Right cardiac atrium (tissue), 5 donors: ENCODE data around the gene TMEM183A. TPM values are rescaled to one million over a fixed set of nuclear protein-coding genes. Genes with fewer than 3 reads are reported as not detected.
A peak's percentile ranks its signal among the peaks of the same experiment; 100 is the strongest.
"Not testable (repeated sequence)": the region's sequence is repeated elsewhere in the genome, so short reads cannot be mapped to it uniquely, and the experiment has no call there.

ENCODE experiments used
- ATAC-seq, 2 donors: fragments of 200-7000 bp; cut with Tn5 transposase; one replicate each; pipeline versions ENCODE4 v1.8.0 to v1.9.1; 2020; ENCODE audit warnings: moderate library complexity in 2 of 2, mild to moderate bottlenecking in 1 of 2
- DNase-seq, 3 donors: peaks; one replicate each; pipeline ENCODE4 v3.0.0-alpha.2; 2020
- H3K27ac ChIP-seq: one replicate; pipeline ENCODE4 v1.5.1; 2013; ENCODE audit warnings: mild to moderate bottlenecking, low read length, control low read depth, moderate library complexity
- H3K27me3 ChIP-seq: one replicate; pipeline ENCODE4 v1.6.1; 2013; ENCODE audit not compliant: control insufficient read depth, insufficient read depth
- H3K4me1 ChIP-seq: one replicate; pipeline ENCODE4 v1.6.1; 2013; ENCODE audit warnings: low read length; ENCODE audit not compliant: control insufficient read depth, insufficient read depth
- H3K4me3 ChIP-seq: one replicate; pipeline ENCODE4 v1.5.1; 2013; ENCODE audit warnings: low read length, control low read depth
- H3K9me3 ChIP-seq: one replicate; pipeline ENCODE4 v1.6.1; 2013; ENCODE audit warnings: low read length; ENCODE audit not compliant: control insufficient read depth
- WGBS: extraction: QIAGEN DNeasy Blood & Tissue Kit; methylation state at CpG from one replicate; pipeline ENCODE4 v1.1.7; 2013; 5-methylcytosine and 5-hydroxymethylcytosine counted together
- intact Hi-C, 4 donors: fragments of 100-400 bp; cut with DNase I; formaldehyde crosslinking; loops; one replicate each; pipeline versions ENCODE4 v1.11.0 to v1.14.0; 2022 to 2023
- polyA plus RNA-seq: library from polyadenylated mRNA; stranded (reverse); fragments of 200-250 nt; gene quantifications from one replicate; pipeline ENCODE4 v1.2.3, GENCODE V29; 2013
- total RNA-seq, 4 donors: library from RNA; stranded (reverse); fragmentation: NEBNext Ultra II Directional; extraction: Animal tissue kit (Norgen Biotek cat#: 25700); gene quantifications; one replicate each; pipeline ENCODE4 v1.2.1, GENCODE V29; 2021
- donor health status: healthy with polysubstance abuse.
- donor health status: DM: no; HTN: yes; CAD: no.
- donor health status: DM: no; HTN: no; CAD: no.
- donor health status: DM: no; HTN: yes; CAD: no; lungs with severe emphysema.
- donor health status: DM: yes; HTN: yes; CAD: no.

TMEM183A gene
- total and polyA plus RNA-seq, 5 donors = 16.0 to 35.8 (median 26.7) TPM

DNA sequence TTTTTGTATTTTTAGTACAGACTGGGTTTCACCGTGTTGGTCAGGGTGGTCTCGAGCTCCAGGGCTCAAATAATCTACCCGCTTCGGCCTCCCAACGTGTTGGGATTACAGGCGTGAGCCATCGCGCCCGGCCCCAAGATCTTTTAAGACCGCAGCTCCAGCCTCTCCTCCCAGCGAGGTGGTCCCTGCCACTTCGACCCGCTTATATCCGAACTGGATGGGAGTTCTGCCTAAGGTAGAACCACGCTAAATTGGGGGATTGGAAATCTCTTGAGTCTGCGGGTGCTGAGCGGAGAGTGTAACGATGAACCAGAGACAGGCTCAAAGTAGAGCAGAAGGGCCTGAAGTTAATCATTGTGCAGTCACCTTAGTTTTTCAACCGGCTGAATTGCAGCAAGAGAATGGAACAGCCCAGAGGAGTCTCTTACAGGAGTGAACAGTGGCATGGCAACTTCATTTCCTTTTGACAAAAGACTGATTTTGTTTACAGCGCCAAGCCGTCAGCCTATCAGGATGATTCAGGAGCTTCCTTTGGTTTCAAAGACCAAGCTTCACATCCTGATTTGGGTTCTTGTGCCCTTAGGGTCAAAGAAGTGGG lies 39.4 kb upstream of the TMEM183A start:
- Histone ChIP-seq H3K4me3 (peak overlapping the region; percentile 62), H3K27ac (peak overlapping the region; percentile 90), H3K9me3 (no peaks in the 10 kb centered on the region), H3K4me1 (peaks cover 3% of the 10 kb centered on the region), H3K27me3 (no peaks in the 10 kb centered on the region)
- ATAC-seq = peak in 1 of 2 donors; percentile 1
- 5% methylated on average over 21 of the region's 21 CpGs for WGBS
- intact Hi-C loops = no loop called here
- no peak for DNase-seq

DNA sequence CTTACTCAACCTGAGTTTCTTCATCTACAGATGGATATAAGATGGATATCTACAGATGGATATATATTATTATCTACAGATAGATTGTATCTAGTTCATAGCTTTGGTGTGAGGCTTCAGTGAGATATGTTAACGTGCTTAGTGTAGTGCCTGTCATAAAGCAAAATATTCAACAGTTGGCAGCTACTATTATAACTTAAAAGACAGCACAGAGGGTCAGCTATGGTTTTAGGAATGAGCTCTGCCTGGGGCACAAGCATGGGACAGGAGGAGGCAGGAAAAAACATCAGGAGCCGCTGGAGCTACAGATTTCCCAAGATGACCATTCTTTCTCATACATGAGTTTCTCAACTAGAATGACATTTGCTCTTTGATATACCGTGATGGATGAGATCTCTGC lies 38.8 kb upstream of the TMEM183A start:
- H3K9me3 ChIP-seq = no peaks in the 10 kb centered on the region
- DNase-seq (no peak), ATAC-seq (no peak)
- peaks cover 3% of the 10 kb centered on the region for H3K4me1 ChIP-seq
- H3K27me3 ChIP-seq = no peaks in the 10 kb centered on the region
- peak overlapping the region; percentile 62 for H3K4me3 ChIP-seq
- 70% methylated on average over 3 of the region's 3 CpGs for WGBS
- intact Hi-C loops = no loop called here
- H3K27ac ChIP-seq = peak overlapping the region; percentile 59

DNA sequence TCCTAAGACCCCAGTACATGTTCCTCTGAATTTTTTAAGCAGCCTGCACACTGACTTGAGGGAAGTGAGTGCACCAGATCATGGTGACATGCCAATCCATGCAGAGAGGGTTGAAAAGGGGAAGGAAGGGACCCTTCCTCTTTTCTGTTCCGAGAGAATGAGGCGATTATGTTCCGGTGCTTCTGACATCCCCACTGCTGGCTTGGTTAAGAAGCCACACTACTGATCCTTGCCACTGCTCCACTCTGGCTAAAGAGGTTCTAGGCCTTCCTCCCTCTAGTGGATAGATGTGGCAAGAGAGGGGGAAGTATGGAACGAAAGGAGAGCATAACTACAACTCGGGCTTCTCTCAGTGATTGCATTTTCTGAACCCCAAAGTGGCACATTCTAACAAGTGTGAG lies 38.3 kb upstream of the TMEM183A start:
- ATAC-seq = peak; percentile 38 to 70
- H3K27ac ChIP-seq = peak overlapping the region; percentile 59
- DNase-seq = peak; percentile 36 to 59 (median 54)
- intact Hi-C loops = no loop called here
- H3K27me3 ChIP-seq = no peaks in the 10 kb centered on the region
- H3K9me3 ChIP-seq = no peaks in the 10 kb centered on the region
- H3K4me3 ChIP-seq = no peak overlapping the region
- 20% methylated on average over 5 of the region's 5 CpGs for WGBS
- peaks cover 3% of the 10 kb centered on the region for H3K4me1 ChIP-seq

DNA sequence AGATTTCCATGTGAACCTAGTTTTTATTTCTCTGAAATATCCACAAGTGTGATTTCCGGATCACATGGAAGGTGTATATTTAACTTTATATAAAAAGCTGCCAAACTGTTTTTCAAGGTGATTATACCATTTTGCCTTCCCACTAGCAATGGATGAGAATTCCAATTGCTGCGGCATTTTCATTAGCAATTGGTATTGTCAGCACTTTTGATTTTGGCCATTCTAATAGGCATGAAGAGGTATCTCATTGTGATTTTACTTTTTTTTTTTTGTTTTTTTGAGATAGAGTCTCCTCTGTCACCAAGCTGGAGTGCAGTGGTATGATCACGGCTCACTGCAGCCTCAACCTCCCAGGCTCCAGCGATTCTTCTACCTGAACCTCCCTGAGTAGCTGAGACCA lies 35.1 kb upstream of the TMEM183A start:
- ATAC-seq (no peak), DNase-seq (no peak)
- Histone ChIP-seq H3K9me3 (no peaks in the 10 kb centered on the region), H3K4me1 (peaks cover 3% of the 10 kb centered on the region), H3K27ac (no peak overlapping the region), H3K4me3 (no peak overlapping the region), H3K27me3 (no peaks in the 10 kb centered on the region)
- WGBS = 70% methylated on average over 4 of the region's 4 CpGs
- intact Hi-C loops = no loop called here

DNA sequence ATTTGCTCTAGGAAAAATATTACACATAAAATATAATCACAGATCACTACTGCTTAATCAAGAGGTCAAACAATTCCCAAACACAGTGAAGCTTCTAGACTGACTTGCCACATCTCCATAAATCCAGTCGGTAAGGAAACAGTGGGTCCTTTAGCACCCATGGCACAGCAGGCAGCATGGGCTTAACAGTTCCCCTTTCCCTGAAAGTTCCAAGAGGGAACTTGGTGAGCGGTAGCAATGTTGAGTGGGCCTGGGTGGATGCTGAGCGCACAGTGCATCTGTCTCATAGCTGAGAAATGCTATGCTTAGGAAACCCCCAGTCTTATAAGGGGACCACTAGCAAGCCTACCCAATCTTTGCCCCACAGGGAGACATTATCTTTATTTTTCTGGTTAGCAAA lies 32.3 kb upstream of the TMEM183A start:
- Histone ChIP-seq H3K9me3 (no peaks in the 10 kb centered on the region), H3K4me1 (no peaks in the 10 kb centered on the region), H3K27ac (no peak overlapping the region), H3K27me3 (no peaks in the 10 kb centered on the region), H3K4me3 (no peak overlapping the region)
- DNase-seq = no peak
- intact Hi-C loops = no loop called here
- ATAC-seq = no peak
- WGBS = 87% methylated on average over 3 of the region's 3 CpGs

DNA sequence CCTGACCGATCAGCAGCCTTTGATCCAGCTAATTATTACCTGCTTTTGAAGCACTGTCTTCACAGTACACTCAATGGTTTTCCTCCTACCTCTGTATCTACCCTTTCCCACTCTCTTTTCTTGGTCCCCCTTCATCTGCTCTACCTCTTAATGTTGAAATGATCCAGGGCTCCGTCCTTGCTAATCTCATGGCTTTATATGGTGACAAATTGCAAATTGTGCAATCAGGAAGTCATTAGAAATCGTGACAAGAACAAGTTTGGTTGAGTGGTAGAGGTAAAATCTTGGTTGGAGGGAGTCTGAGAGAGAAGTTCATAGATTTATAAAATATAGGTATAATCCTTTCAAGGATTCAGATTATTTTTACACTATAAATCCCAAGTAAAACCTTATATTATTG lies 30.5 kb upstream of the TMEM183A start:
- H3K4me3 ChIP-seq = no peak overlapping the region
- H3K4me1 ChIP-seq = no peaks in the 10 kb centered on the region
- DNase-seq (no peak), ATAC-seq (no peak)
- H3K27ac ChIP-seq = no peak overlapping the region
- WGBS = 38% methylated on average over 3 of the region's 3 CpGs
- no peaks in the 10 kb centered on the region for H3K27me3 ChIP-seq
- intact Hi-C loops = no loop called here
- H3K9me3 ChIP-seq = no peaks in the 10 kb centered on the region

DNA sequence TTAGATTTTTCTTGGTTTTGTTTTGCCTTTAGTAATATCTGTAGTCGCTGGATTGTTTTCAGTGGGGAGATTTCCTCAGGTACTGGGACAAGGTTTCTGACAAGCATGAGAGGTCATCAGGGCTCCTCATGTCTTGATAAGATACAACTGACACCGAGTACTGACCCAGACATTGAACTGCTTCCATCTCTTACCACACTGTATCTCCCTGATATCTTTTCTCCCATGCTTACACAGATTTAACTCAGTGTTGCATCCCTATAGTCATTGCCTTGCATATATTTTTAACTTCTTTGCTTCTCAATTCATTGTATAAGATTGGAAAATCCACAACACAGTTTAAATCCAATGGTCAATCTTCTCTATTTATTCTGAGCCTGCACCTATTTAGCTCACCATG lies 27.7 kb upstream of the TMEM183A start:
- no peak for DNase-seq
- intact Hi-C loops = no loop called here
- WGBS = 45% methylated on average over 2 of the region's 2 CpGs
- Histone ChIP-seq H3K4me1 (no peaks in the 10 kb centered on the region), H3K27ac (no peak overlapping the region), H3K9me3 (no peaks in the 10 kb centered on the region), H3K27me3 (no peaks in the 10 kb centered on the region), H3K4me3 (no peak overlapping the region)
- ATAC-seq = no peak

DNA sequence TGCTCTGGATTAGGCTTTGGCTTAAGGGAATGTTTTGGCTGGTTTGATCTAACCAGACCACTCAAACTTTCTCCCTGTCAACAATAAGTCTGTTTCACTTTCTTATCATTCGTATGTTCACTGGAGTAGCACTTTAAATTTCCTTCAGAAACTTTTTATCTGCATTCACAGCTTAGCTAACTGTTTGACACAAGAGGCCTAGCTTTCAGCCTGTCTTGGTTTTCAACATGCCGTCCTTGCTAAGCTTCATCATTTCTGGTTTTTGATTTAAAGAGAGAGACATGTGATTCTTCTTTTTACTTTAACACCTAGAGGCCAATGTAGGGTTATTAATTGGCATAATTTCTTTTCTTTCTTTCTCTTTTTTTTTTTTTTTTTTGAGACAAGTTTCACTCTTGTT lies 25.2 kb upstream of the TMEM183A start:
- no peak for DNase-seq
- Histone ChIP-seq H3K27ac (no peak overlapping the region), H3K4me3 (no peak overlapping the region), H3K4me1 (no peaks in the 10 kb centered on the region), H3K27me3 (no peaks in the 10 kb centered on the region), H3K9me3 (no peaks in the 10 kb centered on the region)
- WGBS = 37% methylated on average over 2 of the region's 2 CpGs
- intact Hi-C loops = no loop called here
- ATAC-seq = no peak

DNA sequence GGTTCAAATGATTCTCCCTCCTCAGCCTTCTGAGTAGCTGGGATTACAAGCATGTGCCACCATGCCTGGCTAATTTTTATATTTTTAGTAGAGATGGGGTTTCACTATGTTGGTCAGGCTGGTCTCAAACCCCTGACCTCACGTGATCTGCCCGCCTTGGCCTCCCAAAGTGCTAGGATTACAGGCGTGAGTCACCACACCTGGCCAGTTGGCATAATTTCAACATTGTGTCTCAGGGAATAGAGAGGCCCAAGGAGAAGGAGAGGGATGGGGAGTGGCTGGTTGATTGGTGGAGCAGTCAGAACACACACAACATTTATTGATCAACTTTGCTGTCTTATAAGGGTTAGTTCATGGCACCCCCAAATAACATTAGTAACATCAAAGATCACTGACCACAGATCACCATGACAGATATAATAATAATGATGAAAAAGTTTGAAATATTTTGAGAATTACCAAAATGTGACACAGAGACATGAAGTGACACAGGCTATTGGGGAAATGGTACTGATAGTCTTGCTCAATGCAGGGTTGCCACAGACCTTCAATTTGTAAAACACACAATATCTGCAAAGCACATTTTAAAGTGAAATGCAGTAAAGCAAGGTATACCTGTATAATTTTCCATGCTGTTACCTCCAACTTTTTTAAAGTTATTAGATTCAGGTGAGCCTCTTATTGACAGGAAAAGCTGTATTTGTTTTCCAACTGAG lies 24.3 kb upstream of the TMEM183A start:
- WGBS = 78% methylated on average over 3 of the region's 3 CpGs
- H3K27me3 ChIP-seq = no peaks in the 10 kb centered on the region
- H3K4me3 ChIP-seq = no peak overlapping the region
- no peak for ATAC-seq
- H3K4me1 ChIP-seq = no peaks in the 10 kb centered on the region
- H3K27ac ChIP-seq = no peak overlapping the region
- intact Hi-C loops = no loop called here
- peaks cover 2% of the 10 kb centered on the region for H3K9me3 ChIP-seq
- no peak for DNase-seq

DNA sequence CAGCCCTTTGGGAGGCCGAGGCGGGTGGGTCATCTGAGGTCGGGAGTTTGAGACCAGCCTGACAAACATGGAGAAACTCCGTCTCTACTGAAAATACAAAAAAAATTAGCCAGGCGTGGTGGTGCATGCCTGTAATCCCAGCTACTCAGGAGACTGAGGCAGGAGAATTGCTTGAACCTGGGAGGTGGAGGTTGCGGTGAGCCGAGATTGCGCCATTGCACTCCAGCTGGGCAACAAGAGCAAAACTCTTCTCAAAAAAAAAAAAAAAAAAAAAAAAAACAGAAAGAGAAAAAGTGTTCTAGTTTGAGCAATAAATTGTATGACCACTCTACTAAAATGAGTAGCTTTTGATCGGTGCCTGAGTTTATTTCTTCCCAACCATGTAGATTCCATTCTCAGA lies 21.1 kb upstream of the TMEM183A start:
- ATAC-seq, intact Hi-C loops, H3K4me3 ChIP-seq, H3K9me3 ChIP-seq, DNase-seq, H3K4me1 ChIP-seq, H3K27ac ChIP-seq, H3K27me3 ChIP-seq: not testable (repeated sequence)
- 74% methylated on average over 9 of the region's 9 CpGs for WGBS

DNA sequence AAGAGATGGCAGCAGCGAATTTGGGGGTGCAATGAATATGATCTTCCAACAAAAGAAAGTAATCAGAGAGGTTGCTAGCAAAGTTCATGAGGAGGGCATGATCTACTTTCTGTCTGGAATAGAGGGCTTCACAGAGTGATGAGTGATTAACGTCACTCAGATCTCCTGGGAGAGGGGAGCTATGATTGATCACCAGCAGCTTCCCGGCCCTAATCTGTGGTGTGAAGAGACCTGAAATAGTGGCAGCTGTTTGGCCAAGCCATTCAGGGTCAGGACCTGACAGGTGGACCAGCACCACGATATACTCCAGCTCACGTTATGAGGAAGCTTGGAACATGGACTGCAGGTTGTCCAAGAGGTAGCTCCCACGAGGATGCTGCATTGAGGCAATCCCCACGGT lies 19.9 kb upstream of the TMEM183A start:
- H3K9me3 ChIP-seq = peaks cover 2% of the 10 kb centered on the region
- no peaks in the 10 kb centered on the region for H3K27me3 ChIP-seq
- no peak overlapping the region for H3K27ac ChIP-seq
- WGBS = 49% methylated on average over 7 of the region's 7 CpGs
- intact Hi-C loops = no loop called here
- H3K4me3 ChIP-seq = no peak overlapping the region
- DNase-seq = no peak
- ATAC-seq = no peak
- no peaks in the 10 kb centered on the region for H3K4me1 ChIP-seq
